Heart right ventricle (tissue), 16 donors: ENCODE data around the gene MRFAP1L1. TPM values are rescaled to one million over a fixed set of nuclear protein-coding genes. Genes with fewer than 3 reads are reported as not detected.

ENCODE experiments used
- ATAC-seq, 8 donors: fragments of 200-7000 bp; cut with Tn5 transposase; one replicate each; pipeline ENCODE4 v1.9.1; 2020; ENCODE audit warnings: mild to moderate bottlenecking in 8 of 8, moderate library complexity in 8 of 8, moderate number of reproducible peaks in 1 of 8
- DNase-seq, 2 donors: peaks; one replicate each; pipeline ENCODE4 v3.0.0-alpha.2; 2020
- H3K27ac ChIP-seq, 10 donors: fragments of 200-600 bp; sonication (generic) in 2 of 10; one replicate each; pipeline versions ENCODE4 v1.5.0 to v1.8.0; 2020 to 2022; ENCODE audit warnings: mild to moderate bottlenecking in 3 of 10
- H3K27me3 ChIP-seq, 7 donors: fragments of 200-600 bp; one replicate each; pipeline ENCODE4 v1.8.0; 2021 to 2022; ENCODE audit warnings: mild to moderate bottlenecking in 2 of 7
- H3K36me3 ChIP-seq, 9 donors: fragments of 200-600 bp; sonication (generic) in 1 of 9; one replicate each; pipeline versions ENCODE4 v1.5.0 to v1.8.0; 2020 to 2022; ENCODE audit warnings: mild to moderate bottlenecking in 2 of 9
- H3K4me1 ChIP-seq, 9 donors: fragments of 200-600 bp; sonication (generic) in 1 of 9; one replicate each; pipeline versions ENCODE4 v1.5.0 to v1.8.0; 2020 to 2022; ENCODE audit warnings: mild to moderate bottlenecking in 4 of 9
- H3K4me3 ChIP-seq, 10 donors: fragments of 200-600 bp; sonication (generic) in 2 of 10; one replicate each; pipeline versions ENCODE4 v1.5.0 to v1.8.0; 2020 to 2022; ENCODE audit warnings: mild to moderate bottlenecking in 7 of 10, moderate library complexity in 2 of 10
- H3K9me3 ChIP-seq, 11 donors: fragments of 200-600 bp in 10 of 11; sonication (generic) in 2 of 11; one replicate each; pipeline versions ENCODE4 v1.5.0 to v1.8.0; 2013 to 2022; ENCODE audit warnings: mild to moderate bottlenecking in 2 of 11, control low read depth in 1 of 11, moderate library complexity in 1 of 11
- WGBS, 2 donors: extraction: QIAGEN DNeasy Blood & Tissue Kit; methylation state at CpG; one replicate each; pipeline ENCODE4 v1.1.7; 2013; ENCODE audit warnings: inconsistent platforms in 1 of 2; 5-methylcytosine and 5-hydroxymethylcytosine counted together
- intact Hi-C, 10 donors: fragments of 100-400 bp; cut with DNase I; formaldehyde crosslinking; loops; one replicate each; pipeline versions ENCODE4 v1.11.1 to v1.14.2; 2022
- polyA plus RNA-seq, 2 donors: library from polyadenylated mRNA; stranded (reverse); fragments of 200-250 nt; gene quantifications; one replicate each; pipeline ENCODE4 v1.2.3, GENCODE V29; 2013
- total RNA-seq, 10 donors: library from RNA; stranded (reverse); fragmentation: NEBNext Ultra II Directional in 3 of 10; extraction: Animal tissue kit (Norgen Biotek cat#: 25700) in 3 of 10; gene quantifications; one replicate each; pipeline versions ENCODE4 v1.2.1 to v1.2.4, GENCODE V29; 2021 to 2023
- TF ChIP-seq, protein P1 (sequence below), 9 donors: fragments of 200-600 bp; sonication (generic) in 2 of 9; IDR thresholded peaks; one replicate each; pipeline versions ENCODE4 v1.5.0 to v1.8.0; 2021 to 2022; ENCODE audit warnings: antibody characterized with exemption in 9 of 9, mild to moderate bottlenecking in 5 of 9, moderate library complexity in 1 of 9
- donor health status: Arrhythmogenic right ventricular cardiomyopathy.
- donor health status: ischemic (EF 13 %, LVEDD 7.1; RV severe dilation, severe dysfunction).
- donor health status: healthy with polysubstance abuse.
- donor health status: DM: no; HTN: yes; CAD: no.
- donor health status: DM: no; HTN: no; CAD: no.
- donor health status: ischemic (EF 25% LVEDD 6.9; RV normal size, moderate dysfunction).
- donor health status: ischemic (EF 25% LVEDD 5.7; RV mildly dilated, moderate dysfunction).
- donor health status: healthy.
- donor health status: DM: yes; HTN: yes; CAD: no.
- donor health status: Ischemic cardiomyopathy.
- donor health status: ischemic (EF 35%, LVEDD 5.7; RV mildly dilated, moderate dysfunction).
- donor health status: nonischemic (EF 11% LVEDD 7.7; RV severe dilation, severe dysfunction).
- donor health status: DM: yes; HTN: yes; CAD: no.
- donor health status: PGD.
- donor health status: ischemic (EF 29% LVEDD 5.4; RV normal size, mild dysfunction).
- donor health status: nonischemic (EF 23%, LVEDD 6.1; RV moderate dilation, normal function).

Gene MRFAP1L1
- total and polyA plus RNA-seq, 12 donors, result 37.5 to 73.7 (median 42.8) TPM

GRCh38 chr4:6710282-6710681, 617 bp upstream of the MRFAP1L1 start:
- intact Hi-C loops, result loop anchor here in 8 of 10 donors (5.0 to 10.0 kb wide), 3 partner anchors 38 to 335 kb away; partner anchors contain the start of gene TADA2B (in 2 of the 8)
- WGBS, 2 donors, result 9 to 13% methylated on average over 6 of the region's 6 CpGs
- H3K9me3 ChIP-seq, result no peaks in the 10 kb centered on the region
- peaks cover 0 to 24% (median 0%) of the 10 kb centered on the region in 9 donors for H3K36me3 ChIP-seq
- H3K27ac ChIP-seq, result peak overlapping the region; percentile 17 to 93 (median 84)
- ATAC-seq, result peak in 6 of 8 donors; percentile 2 to 7 (median 4)
- peak overlapping the region in 9 of 10 donors; percentile 67 to 93 (median 83) for H3K4me3 ChIP-seq
- TF ChIP-seq, protein P1, sequence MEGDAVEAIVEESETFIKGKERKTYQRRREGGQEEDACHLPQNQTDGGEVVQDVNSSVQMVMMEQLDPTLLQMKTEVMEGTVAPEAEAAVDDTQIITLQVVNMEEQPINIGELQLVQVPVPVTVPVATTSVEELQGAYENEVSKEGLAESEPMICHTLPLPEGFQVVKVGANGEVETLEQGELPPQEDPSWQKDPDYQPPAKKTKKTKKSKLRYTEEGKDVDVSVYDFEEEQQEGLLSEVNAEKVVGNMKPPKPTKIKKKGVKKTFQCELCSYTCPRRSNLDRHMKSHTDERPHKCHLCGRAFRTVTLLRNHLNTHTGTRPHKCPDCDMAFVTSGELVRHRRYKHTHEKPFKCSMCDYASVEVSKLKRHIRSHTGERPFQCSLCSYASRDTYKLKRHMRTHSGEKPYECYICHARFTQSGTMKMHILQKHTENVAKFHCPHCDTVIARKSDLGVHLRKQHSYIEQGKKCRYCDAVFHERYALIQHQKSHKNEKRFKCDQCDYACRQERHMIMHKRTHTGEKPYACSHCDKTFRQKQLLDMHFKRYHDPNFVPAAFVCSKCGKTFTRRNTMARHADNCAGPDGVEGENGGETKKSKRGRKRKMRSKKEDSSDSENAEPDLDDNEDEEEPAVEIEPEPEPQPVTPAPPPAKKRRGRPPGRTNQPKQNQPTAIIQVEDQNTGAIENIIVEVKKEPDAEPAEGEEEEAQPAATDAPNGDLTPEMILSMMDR (IDR thresholded peaks at IDR 0.05), result no peak
- H3K27me3 ChIP-seq, result no peaks in the 10 kb centered on the region
- H3K4me1 ChIP-seq, result peaks cover 2 to 56% (median 44%) of the 10 kb centered on the region in 9 donors
- DNase-seq, result no peak

- Histone ChIP-seq H3K9me3 (peaks cover 0 to 8% (median 0%) of the 10 kb centered on the region in 11 donors), H3K4me3 (no peak overlapping the region), H3K27ac (no peak overlapping the region), H3K36me3 (peaks cover 0 to 55% (median 0%) of the 10 kb centered on the region in 9 donors), H3K27me3 (no peaks in the 10 kb centered on the region), H3K4me1 (peaks cover 2 to 67% (median 59%) of the 10 kb centered on the region in 9 donors)
- TF ChIP-seq, protein P1 (IDR thresholded peaks at IDR 0.05), result no peak
- 95% methylated on average over 5 of the region's 5 CpGs for WGBS, 2 donors
- ATAC-seq (no peak), DNase-seq (no peak)
- intact Hi-C loops, result loop anchor here in 3 of 10 donors (5.0 to 10.0 kb wide), 2 partner anchors 61 to 64 kb away; partner anchors contain the start of gene MRFAP1 (in 3 of the 3)
These were observed 3.5 kb downstream of the MRFAP1L1 start for GRCh38 chr4:6706173-6706572.

- TF ChIP-seq, protein P1 (IDR thresholded peaks at IDR 0.05), result no peak
- H3K27me3 ChIP-seq, result no peaks in the 10 kb centered on the region
- ATAC-seq (no peak), DNase-seq (no peak)
- no peak overlapping the region for H3K4me3 ChIP-seq
- H3K27ac ChIP-seq, result no peak overlapping the region
- H3K9me3 ChIP-seq, result peaks cover 0 to 8% (median 0%) of the 10 kb centered on the region in 11 donors
- WGBS, 2 donors, result 96% methylated on average over 2 of the region's 2 CpGs
- peaks cover 2 to 66% (median 59%) of the 10 kb centered on the region in 9 donors for H3K4me1 ChIP-seq
- peaks cover 0 to 55% (median 0%) of the 10 kb centered on the region in 9 donors for H3K36me3 ChIP-seq
- intact Hi-C loops, result loop anchor here in 3 of 10 donors (5.0 to 10.0 kb wide), 2 partner anchors 61 to 63 kb away; partner anchors contain the start of gene MRFAP1 (in 3 of the 3)
These were observed 4.0 kb downstream of the MRFAP1L1 start for GRCh38 chr4:6705646-6706045.

GRCh38 chr4:6703786-6704185, 5.9 kb downstream of the MRFAP1L1 start:
- Histone ChIP-seq H3K4me1 (peaks cover 2 to 57% (median 49%) of the 10 kb centered on the region in 9 donors), H3K9me3 (peaks cover 0 to 8% (median 0%) of the 10 kb centered on the region in 11 donors), H3K27me3 (no peaks in the 10 kb centered on the region), H3K36me3 (peaks cover 0 to 60% (median 0%) of the 10 kb centered on the region in 9 donors), H3K27ac (peak overlapping the region in 5 of 10 donors; percentile 9 to 50 (median 17)), H3K4me3 (no peak overlapping the region)
- TF ChIP-seq, protein P1 (IDR thresholded peaks at IDR 0.05), result no peak
- intact Hi-C loops, result loop anchor here in 1 of 10 donors (10.0 kb wide), 1 partner anchor 59 kb away; the partner anchor contains the start of gene MRFAP1
- DNase-seq, result no peak
- peak in 2 of 8 donors; percentile 20 to 47 for ATAC-seq
- 59 to 63% methylated on average over 3 of the region's 3 CpGs for WGBS, 2 donors
